ENCODE data around the gene EI24. TPM values are rescaled to one million over a fixed set of nuclear protein-coding genes. Genes with fewer than 3 reads are reported as not detected.

EI24 gene
- total RNA-seq, 1 donor from 2014 or later: 187 TPM

DNA sequence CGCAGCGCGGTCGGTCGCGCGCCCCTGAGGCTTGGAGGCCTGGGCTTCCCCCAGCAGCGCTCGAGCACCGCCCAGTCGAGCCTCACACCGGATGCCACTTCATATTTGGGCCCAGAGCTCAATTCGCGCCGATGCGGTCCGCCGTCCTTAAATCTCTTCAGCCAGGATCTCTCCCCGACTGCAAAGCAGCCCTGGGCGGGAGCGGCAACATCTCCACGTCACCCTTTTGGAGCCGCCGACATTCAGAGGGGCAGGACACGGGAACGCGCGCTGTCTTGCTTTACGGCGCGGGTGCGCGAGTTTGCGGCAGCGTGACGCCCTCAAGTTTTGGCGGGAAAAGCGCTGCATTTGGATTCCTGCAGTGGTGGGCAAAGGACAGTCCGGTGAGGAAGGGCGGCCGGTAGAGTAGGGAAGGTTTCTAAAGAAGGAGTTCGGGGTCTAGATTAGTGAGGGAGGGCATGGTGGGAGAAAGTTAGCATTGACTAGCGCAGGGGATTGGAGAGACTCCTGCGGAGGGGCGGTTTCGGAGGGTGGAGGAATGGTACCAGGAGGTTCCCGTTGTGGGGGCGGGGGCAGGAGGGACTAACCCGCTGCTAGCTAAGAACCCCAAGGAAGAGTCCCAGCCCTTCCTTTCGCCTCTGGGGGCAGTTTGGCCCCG, 56.5 kb downstream of the EI24 start:
- ATAC-seq: peak; percentile 91
- peak; percentile 91 for DNase-seq (ENCODE audit: low spot score)

GRCh38 chr11:125626288-125626950, 57.1 kb downstream of the EI24 start:
- ATAC-seq (peak; percentile 33), DNase-seq (ENCODE audit: low spot score) (no peak)

GRCh38 chr11:125627236-125627910, 58.1 kb downstream of the EI24 start:
- DNase-seq (ENCODE audit: low spot score) (no peak), ATAC-seq (no peak)

Other genes with a start within 250 kb of the EI24 start
- gene FEZ1, start 73.2 kb upstream of the EI24 start, total RNA-seq: 4.7 TPM
- gene STT3A, start 23.4 kb downstream of the EI24 start, total RNA-seq: 92.2 TPM
- gene CHEK1, start 55.7 kb downstream of the EI24 start, total RNA-seq: 0.53 TPM
- not detected for gene ACRV1, start 111.4 kb downstream of the EI24 start, total RNA-seq
- gene PATE1, start 176.8 kb downstream of the EI24 start, total RNA-seq: not detected
- gene PATE2, start 209.4 kb downstream of the EI24 start, total RNA-seq: not detected
- not detected for gene PATE3, start 218.7 kb downstream of the EI24 start, total RNA-seq